ENCODE measurements around the gene SBF2.

DNA sequence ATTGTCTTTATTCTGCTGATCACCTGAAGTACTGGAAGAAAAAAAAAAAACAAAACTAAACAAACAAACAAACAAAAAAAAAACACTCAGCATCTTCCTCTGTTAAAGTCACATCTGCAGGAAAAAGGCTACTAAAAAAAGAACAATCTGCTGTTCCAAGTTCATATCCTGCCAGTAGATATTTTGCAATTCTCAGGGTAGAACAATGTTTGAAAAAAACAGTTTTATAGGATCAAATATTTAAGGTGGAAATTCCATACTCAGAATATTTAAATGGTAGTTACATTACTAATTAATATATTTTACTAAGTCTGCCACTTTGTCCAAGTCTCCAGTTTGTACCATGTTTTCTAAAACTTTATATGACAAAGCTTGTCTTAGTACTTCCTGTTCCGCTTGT is 175.2 kb downstream of the SBF2 start:
- TF ChIP-seq, protein P1, sequence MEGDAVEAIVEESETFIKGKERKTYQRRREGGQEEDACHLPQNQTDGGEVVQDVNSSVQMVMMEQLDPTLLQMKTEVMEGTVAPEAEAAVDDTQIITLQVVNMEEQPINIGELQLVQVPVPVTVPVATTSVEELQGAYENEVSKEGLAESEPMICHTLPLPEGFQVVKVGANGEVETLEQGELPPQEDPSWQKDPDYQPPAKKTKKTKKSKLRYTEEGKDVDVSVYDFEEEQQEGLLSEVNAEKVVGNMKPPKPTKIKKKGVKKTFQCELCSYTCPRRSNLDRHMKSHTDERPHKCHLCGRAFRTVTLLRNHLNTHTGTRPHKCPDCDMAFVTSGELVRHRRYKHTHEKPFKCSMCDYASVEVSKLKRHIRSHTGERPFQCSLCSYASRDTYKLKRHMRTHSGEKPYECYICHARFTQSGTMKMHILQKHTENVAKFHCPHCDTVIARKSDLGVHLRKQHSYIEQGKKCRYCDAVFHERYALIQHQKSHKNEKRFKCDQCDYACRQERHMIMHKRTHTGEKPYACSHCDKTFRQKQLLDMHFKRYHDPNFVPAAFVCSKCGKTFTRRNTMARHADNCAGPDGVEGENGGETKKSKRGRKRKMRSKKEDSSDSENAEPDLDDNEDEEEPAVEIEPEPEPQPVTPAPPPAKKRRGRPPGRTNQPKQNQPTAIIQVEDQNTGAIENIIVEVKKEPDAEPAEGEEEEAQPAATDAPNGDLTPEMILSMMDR (IDR thresholded peaks at IDR 0.05; ENCODE audit: low read length), result no peak
- no peak for TF ChIP-seq EZH2 (IDR thresholded peaks at IDR 0.05; ENCODE audit: borderline replicate concordance, low read length)

Measured in OCI-LY1 (cell line).